Upper lobe of left lung (tissue), 6 donors: Measurements from ENCODE around the gene ATPAF1. TPM values are rescaled to one million over a fixed set of nuclear protein-coding genes. Genes with fewer than 3 reads are reported as not detected.
"Not testable (repeated sequence)": the region's sequence is repeated elsewhere in the genome, so short reads cannot be mapped to it uniquely, and the experiment has no call there.

Experiments
- ATAC-seq, 2 donors: fragments of 200-7000 bp; cut with Tn5 transposase; one replicate each; pipeline ENCODE4 v1.9.1; 2022; ENCODE audit warnings: mild to moderate bottlenecking in 2 of 2, moderate library complexity in 2 of 2; ENCODE audit not compliant: low FRiP score in 2 of 2
- DNase-seq, 2 donors: peaks; one replicate each; pipeline ENCODE4 v3.0.0-alpha.2; 2019 to 2020
- H3K27ac ChIP-seq, 4 donors: fragments of 200-600 bp; sonication (generic); one replicate each; pipeline ENCODE4 v1.5.1; 2016 to 2019
- H3K27me3 ChIP-seq, 4 donors: fragments of 200-600 bp; sonication (generic); one replicate each; pipeline ENCODE4 v1.5.1; 2017 to 2019
- H3K36me3 ChIP-seq, 4 donors: fragments of 200-600 bp; sonication (generic); one replicate each; pipeline ENCODE4 v1.5.1; 2016 to 2019
- H3K4me1 ChIP-seq, 4 donors: fragments of 200-600 bp; sonication (generic); one replicate each; pipeline ENCODE4 v1.5.1; 2018 to 2019
- H3K4me3 ChIP-seq, 4 donors: fragments of 200-600 bp; sonication (generic); one replicate each; pipeline ENCODE4 v1.5.1; 2017 to 2019; ENCODE audit warnings: mild to moderate bottlenecking in 2 of 4, moderate library complexity in 1 of 4
- H3K9me3 ChIP-seq, 4 donors: fragments of 200-600 bp; sonication (generic); one replicate each; pipeline ENCODE4 v1.5.1; 2018 to 2019
- CTCF ChIP-seq, 6 experiments: fragments of 450-650 bp in 4 of 6; fragments of 200-600 bp in 2 of 6; sonication (generic) in 2 of 6; IDR thresholded peaks; one replicate each; pipeline ENCODE4 v1.5.1; 2016 to 2019; ENCODE audit warnings: antibody characterized with exemption in 6 of 6
- EP300 ChIP-seq, 4 donors: sonication (generic); formaldehyde crosslinking; IDR thresholded peaks; one replicate each; pipeline ENCODE4 v1.5.1; 2017; ENCODE audit warnings: antibody characterized with exemption in 4 of 4, control low read depth in 2 of 4
- POLR2A ChIP-seq, 4 donors: fragments of 450-650 bp; IDR thresholded peaks; one replicate each; pipeline ENCODE4 v1.5.1; 2016 to 2017; ENCODE audit warnings: antibody characterized with exemption in 4 of 4, mild to moderate bottlenecking in 2 of 4
- POLR2AphosphoS5 ChIP-seq, 2 donors: sonication (generic); formaldehyde crosslinking; IDR thresholded peaks; one replicate each; pipeline ENCODE4 v1.5.1; 2017; ENCODE audit warnings: antibody characterized with exemption in 2 of 2
- WGBS, 2 donors: methylation state at CpG; one replicate each; pipeline ENCODE4 v1.1.5; 2017 to 2018; 5-methylcytosine and 5-hydroxymethylcytosine counted together
- total RNA-seq, 6 donors: library from RNA; depleted of rRNA in 4 of 6; stranded (reverse); fragments of >200 nt in 4 of 6; gene quantifications; one replicate each; pipeline versions ENCODE4 v1.1.0 to v1.2.1, GENCODE V29; 2016 to 2021
- donor health status: DM: no; HTN: no; CAD: no; lungs with moderate emphysema.
- donor health status: DM: no; HTN: yes; CAD: no; lungs with severe emphysema.

The ATPAF1 gene
- total RNA-seq, 6 donors from 2014 or later: 26.2 to 39.6 (median 34.3) TPM

GRCh38 chr1:46653405-46653958 is 14.7 kb downstream of the ATPAF1 start:
- Histone ChIP-seq H3K4me1 (no peaks in the 10 kb centered on the region), H3K4me3 (no peak overlapping the region), H3K9me3 (peaks cover 0 to 6% (median 0%) of the 10 kb centered on the region in 4 donors), H3K36me3 (peaks cover 4 to 81% (median 26%) of the 10 kb centered on the region in 4 donors), H3K27me3 (no peaks in the 10 kb centered on the region), H3K27ac (no peak overlapping the region)
- no peak for TF ChIP-seq CTCF (IDR thresholded peaks at IDR 0.05)
- TF ChIP-seq POLR2AphosphoS5 (IDR thresholded peaks at IDR 0.05): no peak
- no peak for TF ChIP-seq POLR2A (IDR thresholded peaks at IDR 0.05)
- no peak for TF ChIP-seq EP300 (IDR thresholded peaks at IDR 0.05)
- WGBS, 2 donors: 75 to 87% methylated on average over 2 of the region's 2 CpGs
- no peak for DNase-seq
- no peak for ATAC-seq

DNA sequence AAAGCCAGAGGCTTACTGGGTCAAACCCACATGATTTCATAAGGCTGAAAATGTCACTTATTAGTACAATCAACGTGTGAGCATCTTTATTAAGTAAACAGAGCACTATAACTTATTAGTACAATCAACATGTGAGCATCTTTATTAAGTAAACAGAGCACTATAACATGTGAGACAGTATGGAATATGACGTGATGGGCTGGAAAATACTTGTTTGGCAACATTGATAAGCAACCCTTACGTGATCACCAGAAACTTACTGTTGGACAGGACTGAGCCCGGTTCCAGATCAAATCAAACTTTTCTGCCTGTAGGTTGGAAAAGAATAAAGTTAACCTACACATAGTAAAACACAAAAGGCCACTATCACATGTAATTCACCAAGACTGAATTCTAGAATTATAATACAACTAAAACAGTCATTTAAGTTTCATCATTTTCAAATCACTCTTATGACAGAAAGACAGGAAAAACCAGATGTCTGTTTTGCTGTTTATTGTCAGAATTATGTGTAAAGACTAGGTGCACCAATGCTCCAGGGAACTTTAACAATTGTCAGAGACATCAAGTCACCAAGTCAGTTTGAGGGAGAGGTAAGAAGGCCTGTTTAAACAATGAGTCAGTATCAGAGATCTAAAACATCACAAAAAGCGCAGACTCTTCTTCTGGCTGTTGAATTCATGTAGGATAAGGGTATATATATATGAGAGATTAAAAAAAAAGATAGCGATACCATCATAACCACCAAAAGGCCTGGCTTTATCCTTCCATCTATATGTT is 15.7 kb downstream of the ATPAF1 start:
- DNase-seq: no peak
- H3K36me3 ChIP-seq: peaks cover under 1 to 80% (median 22%) of the 10 kb centered on the region in 4 donors
- no peak overlapping the region for H3K4me3 ChIP-seq
- no peak for ATAC-seq
- no peak overlapping the region for H3K27ac ChIP-seq
- H3K27me3 ChIP-seq: no peaks in the 10 kb centered on the region
- no peaks in the 10 kb centered on the region for H3K4me1 ChIP-seq
- peaks cover 0 to 6% (median 0%) of the 10 kb centered on the region in 4 donors for H3K9me3 ChIP-seq
- WGBS, 2 donors: 61 to 66% methylated on average over 6 of the region's 6 CpGs
- TF ChIP-seq EP300 (IDR thresholded peaks at IDR 0.05): no peak
- no peak for TF ChIP-seq POLR2A (IDR thresholded peaks at IDR 0.05)
- no peak for TF ChIP-seq CTCF (IDR thresholded peaks at IDR 0.05)

GRCh38 chr1:46651152-46651551 is 17.0 kb downstream of the ATPAF1 start:
- H3K4me3 ChIP-seq, DNase-seq, H3K27ac ChIP-seq, H3K4me1 ChIP-seq, H3K27me3 ChIP-seq, ATAC-seq, H3K9me3 ChIP-seq: not testable (repeated sequence)
- WGBS, 2 donors: 100% methylated on average over 1 to 3 of the region's 3 CpGs
- H3K36me3 ChIP-seq: peaks cover 0 to 72% (median 24%) of the 10 kb centered on the region in 4 donors

GRCh38 chr1:46650491-46650890 is 17.7 kb downstream of the ATPAF1 start:
- peaks cover 0 to 6% (median 0%) of the 10 kb centered on the region in 4 donors for H3K9me3 ChIP-seq
- WGBS, 2 donors: 97% methylated on average over 3 of the region's 3 CpGs
- ATAC-seq (no peak), DNase-seq (no peak)
- no peaks in the 10 kb centered on the region for H3K4me1 ChIP-seq
- H3K27me3 ChIP-seq: no peaks in the 10 kb centered on the region
- TF ChIP-seq POLR2A (IDR thresholded peaks at IDR 0.05) (no peak), CTCF (IDR thresholded peaks at IDR 0.05) (no peak), EP300 (IDR thresholded peaks at IDR 0.05) (no peak), POLR2AphosphoS5 (IDR thresholded peaks at IDR 0.05) (no peak)
- no peak overlapping the region for H3K27ac ChIP-seq
- peaks cover 0 to 66% (median 22%) of the 10 kb centered on the region in 4 donors for H3K36me3 ChIP-seq
- no peak overlapping the region for H3K4me3 ChIP-seq

- no peaks in the 10 kb centered on the region for H3K27me3 ChIP-seq
- H3K9me3 ChIP-seq: peaks cover 0 to 6% (median 0%) of the 10 kb centered on the region in 4 donors
- peaks cover 0 to 59% (median 20%) of the 10 kb centered on the region in 4 donors for H3K36me3 ChIP-seq
- no peak for TF ChIP-seq POLR2AphosphoS5 (IDR thresholded peaks at IDR 0.05)
- TF ChIP-seq POLR2A (IDR thresholded peaks at IDR 0.05): no peak
- TF ChIP-seq CTCF (IDR thresholded peaks at IDR 0.05): no peak
- TF ChIP-seq EP300 (IDR thresholded peaks at IDR 0.05): no peak
- H3K4me1 ChIP-seq: no peaks in the 10 kb centered on the region
- no peak overlapping the region for H3K4me3 ChIP-seq
- H3K27ac ChIP-seq: no peak overlapping the region
- no peak for DNase-seq
- 94 to 97% methylated on average over 2 of the region's 2 CpGs for WGBS, 2 donors
- no peak for ATAC-seq
Measured at GRCh38 chr1:46649764-46650163, 18.4 kb downstream of the ATPAF1 start.
